DMS153 (cell line): Measurements from ENCODE around the gene TNFAIP8L2.
"Not testable (repeated sequence)": the region's sequence is repeated elsewhere in the genome, so short reads cannot be mapped to it uniquely, and the experiment has no call there.

Source experiments
- DNase-seq: peaks from one replicate; lab custom pipeline; 2025; lab: John Stamatoyannopoulos, UW

The TNFAIP8L2 gene

DNA sequence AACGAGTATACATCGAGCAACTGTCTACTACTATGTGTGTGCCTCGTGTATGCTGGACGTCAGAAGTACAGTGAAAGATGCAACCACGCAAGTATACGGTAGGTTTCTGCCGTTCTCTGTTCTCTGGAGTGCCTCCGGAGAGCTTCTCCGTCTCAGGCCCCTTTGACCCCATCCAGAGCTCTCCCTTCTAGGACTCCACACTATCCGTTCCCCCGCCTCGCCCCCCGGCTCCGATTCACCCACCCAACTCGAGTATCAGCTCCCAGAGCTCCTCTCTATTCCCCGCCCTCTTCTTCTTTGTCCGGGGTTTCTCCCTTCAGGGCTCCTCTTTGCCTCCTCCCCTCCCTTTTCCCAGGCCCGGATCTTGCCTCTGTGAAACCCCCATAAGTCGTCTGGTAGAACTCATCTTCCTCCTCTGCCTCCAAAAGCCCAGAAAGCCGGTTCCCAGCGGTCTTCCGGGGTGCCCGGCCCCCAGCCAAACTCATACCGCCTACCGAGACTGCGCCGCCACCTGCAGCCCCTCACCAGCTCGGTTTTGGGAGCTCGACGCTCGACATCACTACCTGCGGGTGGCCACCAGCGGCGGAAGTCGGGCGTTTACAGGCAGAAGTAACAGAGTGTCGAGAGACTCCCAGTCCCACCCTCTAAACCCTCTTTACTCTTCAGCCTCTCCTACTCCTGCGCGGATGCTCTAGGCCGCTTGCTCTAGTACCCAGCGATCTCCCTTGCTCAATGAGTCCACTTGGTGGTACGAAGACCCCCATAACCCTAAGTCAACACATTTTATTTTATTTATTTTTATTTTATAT lies 33.4 kb downstream of the TNFAIP8L2 start, which contains the start of gene VPS72:
Gene VPS72 (minus strand): TSS at position 561 of the 809 bp plus-strand sequence. CDS start 76 bp downstream, at position 485.
- peak; percentile 93 for DNase-seq

DNA sequence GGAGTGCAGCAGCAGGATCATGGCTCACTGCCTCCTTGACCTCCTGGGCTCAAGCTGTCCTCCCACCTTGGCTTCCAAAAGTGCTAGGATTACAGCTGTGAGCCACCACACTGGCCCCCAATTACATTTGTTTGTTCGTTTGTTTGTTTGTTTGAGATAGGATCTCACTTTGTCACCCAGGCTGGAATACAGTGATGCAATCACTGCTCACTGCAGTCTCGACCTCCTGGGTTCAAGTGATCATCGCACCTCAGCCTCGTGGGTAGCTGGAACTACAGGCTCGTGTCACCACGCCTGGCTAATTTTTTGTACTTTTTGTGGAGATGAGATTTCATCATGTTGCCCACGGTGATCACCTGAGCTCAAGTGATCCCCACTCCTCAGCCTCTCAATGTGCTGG lies 35.6 kb downstream of the TNFAIP8L2 start:
- DNase-seq = no peak

DNA sequence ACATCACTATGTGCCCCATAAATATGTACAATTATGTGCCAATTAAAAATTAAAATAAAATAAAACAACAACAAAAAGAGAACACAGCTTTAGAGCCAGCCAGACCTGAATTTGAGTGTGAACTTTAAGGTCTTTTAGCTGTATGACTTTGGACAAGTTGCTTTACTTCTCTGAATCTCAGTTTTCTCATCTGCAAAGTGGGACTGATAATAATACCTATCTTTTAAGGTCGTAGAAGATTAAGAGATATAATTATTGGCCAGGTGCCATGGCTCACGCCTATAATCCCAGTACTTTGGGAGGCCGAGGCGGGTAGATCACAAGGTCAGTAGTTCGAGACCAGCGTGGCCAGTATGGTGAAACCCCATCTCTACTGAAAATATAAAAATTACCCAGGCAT lies 36.9 kb downstream of the TNFAIP8L2 start:
- no peak for DNase-seq

DNA sequence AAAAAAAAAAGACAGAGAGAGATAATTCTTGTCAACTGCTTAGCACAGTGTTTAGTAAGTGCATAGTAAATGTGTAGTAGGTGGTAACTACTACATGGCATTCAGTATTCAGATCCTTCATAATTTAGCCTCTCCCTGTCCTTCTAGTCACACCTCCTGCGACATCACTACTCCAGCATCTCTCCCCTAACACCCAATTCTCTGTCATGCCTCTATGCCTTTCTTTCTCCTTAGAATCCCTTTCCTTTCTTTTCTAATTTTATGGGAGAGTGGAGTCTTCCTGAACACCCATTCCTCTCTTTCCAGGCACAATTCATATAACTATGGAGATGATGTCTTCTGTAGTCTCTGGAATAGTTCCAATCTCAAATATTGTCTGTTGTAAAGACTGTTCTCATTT lies 37.4 kb downstream of the TNFAIP8L2 start:
- no peak for DNase-seq

DNA sequence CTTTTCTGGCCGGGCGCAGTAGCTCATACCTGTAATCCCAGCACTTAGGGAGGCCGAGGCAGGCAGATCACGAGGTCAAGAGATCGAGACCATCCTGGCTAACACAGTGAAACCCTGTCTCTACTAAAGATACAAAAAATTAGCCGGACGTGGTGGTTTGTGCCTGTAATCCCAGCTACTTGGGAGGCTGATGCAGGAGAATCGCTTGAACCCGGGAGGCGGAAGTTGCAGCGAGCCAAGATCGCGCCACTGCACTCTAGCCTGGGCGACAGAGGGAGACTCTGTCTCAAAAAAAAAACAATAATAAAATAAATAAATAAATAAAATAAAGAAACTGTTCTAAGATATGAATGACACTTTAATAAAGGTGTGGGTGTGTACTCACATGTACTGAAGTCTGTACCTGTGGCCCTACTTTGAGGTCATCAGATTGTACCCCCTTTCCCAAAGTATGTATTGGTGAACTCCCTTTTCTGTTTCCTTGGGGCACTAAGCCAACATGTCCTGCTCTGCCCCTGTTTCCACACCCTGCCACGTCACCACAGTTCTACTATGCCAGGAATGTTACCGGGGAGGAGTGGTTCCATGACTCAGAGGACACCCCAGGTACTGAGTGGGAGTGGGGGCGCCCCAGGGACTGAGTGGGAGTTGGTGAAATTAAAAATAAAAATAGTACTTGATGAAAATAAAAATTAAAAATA lies 38.6 kb downstream of the TNFAIP8L2 start:
- DNase-seq = not testable (repeated sequence)

DNA sequence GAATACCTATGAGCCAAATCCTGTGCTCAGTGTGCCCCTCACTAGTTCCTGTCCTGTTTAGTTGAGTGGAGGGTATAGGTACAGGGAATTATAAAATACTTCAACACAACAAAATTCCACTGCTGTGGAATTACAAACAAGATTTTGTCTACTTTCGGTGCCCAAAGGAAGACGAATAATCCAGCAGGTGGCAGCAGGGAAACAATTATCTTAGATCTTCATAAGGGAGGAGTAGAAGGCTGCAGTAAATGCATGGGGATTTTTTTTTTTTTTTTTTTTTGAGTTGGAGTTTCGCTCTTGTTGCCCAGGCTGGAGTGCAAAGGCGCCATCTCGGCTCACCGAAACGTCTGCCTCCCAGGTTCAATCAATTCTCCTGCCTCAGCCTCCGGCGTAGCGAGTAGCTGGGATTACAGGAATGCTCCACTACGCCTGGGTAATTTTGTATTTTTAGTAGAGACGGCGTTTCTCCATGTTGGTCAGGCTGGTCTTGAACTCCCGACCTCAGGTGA lies 39.9 kb downstream of the TNFAIP8L2 start:
- peak; percentile 86 for DNase-seq

DNA sequence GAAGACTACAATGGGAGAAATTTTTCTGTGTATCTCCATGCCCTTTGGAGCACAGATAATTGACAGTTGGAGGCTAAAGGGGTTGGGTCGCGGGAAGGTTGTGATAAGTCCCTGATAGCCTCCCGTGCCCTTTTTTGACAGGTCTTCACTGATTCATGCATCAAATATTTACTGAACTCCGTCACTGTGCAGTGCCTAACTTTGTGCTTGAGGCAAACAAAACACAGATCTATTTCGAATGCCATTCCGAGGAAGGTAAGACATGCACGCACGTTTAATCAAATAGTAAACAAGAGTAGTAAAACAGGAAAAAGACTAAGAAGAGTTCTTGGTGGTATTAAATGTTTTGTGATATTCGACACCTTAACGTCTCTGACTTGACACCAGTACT lies 41.4 kb downstream of the TNFAIP8L2 start:
- peak; percentile 50 for DNase-seq

DNA sequence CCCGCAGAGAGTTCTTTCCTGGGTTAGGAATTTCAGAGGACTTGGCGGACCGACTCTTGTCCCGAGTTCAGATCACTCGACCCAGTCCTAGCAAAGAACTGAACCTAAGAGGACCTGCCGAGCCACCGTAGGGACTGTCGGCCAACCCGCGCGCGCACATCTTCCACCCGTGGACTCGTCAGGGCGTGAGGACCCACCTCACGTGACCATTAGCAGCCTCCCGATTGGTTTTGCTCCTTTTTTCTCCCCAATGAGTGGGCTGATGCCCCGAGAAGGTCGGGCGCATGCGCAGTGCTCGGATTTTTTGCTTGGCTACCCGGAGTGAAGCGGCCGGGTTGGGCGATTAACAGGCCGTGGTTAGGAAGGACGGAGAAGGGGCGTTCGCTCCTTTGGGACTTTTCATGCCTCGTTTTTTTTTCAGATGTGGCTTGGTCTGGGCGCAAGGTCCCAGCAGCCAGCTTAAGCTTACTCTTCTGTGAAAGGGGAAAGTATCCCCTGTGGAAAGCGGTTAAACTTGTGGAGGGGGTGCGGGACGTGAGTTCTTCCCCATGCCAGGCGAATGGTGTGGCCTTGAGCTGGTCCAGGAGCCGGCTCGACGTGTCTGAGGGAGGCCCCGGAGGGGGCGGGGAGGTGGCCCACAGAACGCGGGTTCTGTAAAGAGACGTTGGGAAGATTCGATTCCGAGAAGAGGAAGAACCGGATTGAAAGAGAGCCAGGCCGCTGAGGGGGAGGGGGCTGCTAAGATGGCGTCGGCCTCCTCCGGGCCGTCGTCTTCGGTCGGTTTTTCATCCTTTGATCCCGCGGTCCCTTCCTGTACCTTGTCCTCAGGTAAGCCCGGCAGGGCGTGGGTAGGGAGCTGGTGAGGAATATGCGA lies 42.0 kb downstream of the TNFAIP8L2 start, which contains the start of gene PIP5K1A:
Gene PIP5K1A (plus strand): TSS at position 299 of the 874 bp plus-strand sequence. CDS start 445 bp downstream, at position 744.
- DNase-seq = peak; percentile 99

DNA sequence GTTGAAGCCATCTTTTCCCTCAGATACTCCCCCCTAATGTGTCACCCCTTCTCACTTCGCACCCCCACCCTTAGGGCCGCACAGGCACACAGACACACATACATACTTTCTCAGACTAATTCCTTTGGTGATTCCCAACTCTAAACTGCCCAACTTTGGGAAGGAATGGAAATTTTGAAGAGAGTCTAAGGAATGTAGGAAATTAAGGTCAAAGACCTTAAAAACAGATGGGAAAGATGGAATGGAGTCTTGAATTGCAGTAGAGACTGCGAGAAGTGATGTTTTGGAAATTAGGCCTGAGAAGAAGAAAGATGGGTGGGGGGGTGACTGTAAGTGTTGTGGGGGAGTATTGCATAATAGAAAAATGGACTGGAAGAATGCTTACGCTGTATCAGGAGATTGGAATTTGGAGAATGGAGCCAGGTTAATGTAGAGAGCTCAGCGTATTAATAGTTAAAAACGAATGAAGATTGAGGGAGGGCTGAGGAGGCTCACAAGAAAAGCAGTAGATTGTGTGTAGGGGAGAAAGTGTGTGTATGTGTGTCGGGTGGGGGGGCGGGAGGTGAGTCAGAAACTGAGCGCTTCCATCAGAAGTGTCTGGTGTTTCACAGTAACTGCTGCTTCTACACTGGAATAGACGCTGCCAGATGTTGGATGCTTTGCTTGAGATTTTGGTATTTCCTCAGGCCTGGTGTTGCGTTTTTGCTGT lies 43.6 kb downstream of the TNFAIP8L2 start:
- DNase-seq = no peak

DNA sequence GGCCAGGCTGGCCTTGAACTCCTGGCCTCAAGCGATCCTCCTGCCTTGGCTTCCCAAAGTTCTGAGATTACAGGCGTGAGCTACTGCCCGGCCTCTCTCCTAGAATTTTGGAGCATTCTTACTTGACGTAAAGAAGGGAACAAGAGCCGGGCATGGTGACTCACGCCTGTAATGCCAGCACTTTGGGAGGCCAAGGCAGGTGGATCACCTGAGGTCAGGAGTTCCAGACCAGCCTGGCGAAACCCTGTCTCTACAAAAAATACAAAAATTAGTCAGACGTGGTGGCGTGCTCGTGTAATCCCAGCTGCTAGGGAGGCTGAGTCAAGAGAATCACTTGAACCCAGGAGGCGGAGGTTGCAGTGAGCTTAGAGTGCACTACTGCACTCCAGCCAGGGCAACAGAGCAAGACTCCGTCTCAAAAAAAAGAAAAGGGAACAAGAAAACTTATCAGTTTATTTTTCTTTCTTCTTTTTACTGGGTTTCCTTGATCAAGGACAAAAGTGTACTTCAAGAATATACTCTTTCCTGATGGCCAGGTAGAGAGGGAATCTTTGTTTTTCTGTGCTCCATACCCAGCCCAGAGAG lies 49.0 kb downstream of the TNFAIP8L2 start:
- not testable (repeated sequence) for DNase-seq
